OCI-LY1 (cell line): ENCODE data around the gene UTP11.

Experiments used
- EZH2 ChIP-seq: fragments of 200-600 bp; sonication (generic), shearing (Covaris generic); IDR thresholded peaks from 2 replicates; pipeline ENCODE4 v1.8.0; 2017; ENCODE audit warnings: borderline replicate concordance, mixed run types, mild to moderate bottlenecking, antibody characterized with exemption, low read length, moderate library complexity, mixed read lengths
- TF ChIP-seq, protein P1 (sequence below): fragments of 200-600 bp; sonication (generic), shearing (Covaris generic); IDR thresholded peaks from 2 replicates; pipeline ENCODE4 v1.5.1; 2017; ENCODE audit warnings: mild to moderate bottlenecking, antibody characterized with exemption, low read length, moderate library complexity, mixed read lengths

DNA sequence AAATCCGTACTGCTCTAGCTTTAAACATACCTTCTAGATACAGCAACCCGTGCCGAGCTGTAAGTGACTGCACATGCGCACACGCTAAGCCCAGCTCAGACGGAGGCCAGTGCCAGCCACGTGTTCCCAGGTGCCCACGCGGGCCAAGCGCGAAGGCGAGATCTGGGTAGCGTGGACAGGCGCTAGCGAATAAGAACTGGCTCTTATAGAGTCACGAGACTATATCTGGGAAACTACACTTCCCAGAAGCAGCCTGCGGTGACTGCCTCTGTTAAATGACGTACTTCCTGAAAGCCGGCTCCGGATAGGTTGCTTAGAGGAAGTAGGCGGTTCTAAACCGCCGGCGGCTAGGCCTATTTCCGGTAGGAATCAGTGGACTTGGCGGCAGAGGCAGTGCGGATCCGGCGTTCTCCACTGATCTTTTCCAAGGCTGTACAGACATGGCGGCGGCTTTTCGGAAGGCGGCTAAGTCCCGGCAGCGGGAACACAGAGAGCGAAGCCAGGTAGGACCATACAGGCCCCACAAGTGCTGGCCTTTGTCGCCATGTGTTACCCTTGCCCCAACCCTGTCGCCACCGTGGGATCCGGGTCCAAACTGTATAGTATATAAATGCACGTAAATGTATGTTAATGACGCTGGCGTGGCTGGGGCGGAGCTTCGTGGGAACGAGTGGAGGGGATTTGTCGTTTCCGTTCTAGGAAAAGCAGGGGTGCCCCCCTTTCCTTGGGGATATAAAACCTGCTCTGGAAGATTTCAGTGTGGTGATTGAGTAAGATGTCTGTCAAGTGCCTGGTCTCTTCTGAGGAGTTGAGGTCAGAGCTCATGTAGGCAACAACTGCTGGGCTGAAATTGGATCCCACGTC lies at the start of gene UTP11:
- TF ChIP-seq, protein P1, sequence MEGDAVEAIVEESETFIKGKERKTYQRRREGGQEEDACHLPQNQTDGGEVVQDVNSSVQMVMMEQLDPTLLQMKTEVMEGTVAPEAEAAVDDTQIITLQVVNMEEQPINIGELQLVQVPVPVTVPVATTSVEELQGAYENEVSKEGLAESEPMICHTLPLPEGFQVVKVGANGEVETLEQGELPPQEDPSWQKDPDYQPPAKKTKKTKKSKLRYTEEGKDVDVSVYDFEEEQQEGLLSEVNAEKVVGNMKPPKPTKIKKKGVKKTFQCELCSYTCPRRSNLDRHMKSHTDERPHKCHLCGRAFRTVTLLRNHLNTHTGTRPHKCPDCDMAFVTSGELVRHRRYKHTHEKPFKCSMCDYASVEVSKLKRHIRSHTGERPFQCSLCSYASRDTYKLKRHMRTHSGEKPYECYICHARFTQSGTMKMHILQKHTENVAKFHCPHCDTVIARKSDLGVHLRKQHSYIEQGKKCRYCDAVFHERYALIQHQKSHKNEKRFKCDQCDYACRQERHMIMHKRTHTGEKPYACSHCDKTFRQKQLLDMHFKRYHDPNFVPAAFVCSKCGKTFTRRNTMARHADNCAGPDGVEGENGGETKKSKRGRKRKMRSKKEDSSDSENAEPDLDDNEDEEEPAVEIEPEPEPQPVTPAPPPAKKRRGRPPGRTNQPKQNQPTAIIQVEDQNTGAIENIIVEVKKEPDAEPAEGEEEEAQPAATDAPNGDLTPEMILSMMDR, result no peak
- TF ChIP-seq EZH2, result no peak
